ENCODE measurements around the gene HPSE2. TPM values are rescaled to one million over a fixed set of nuclear protein-coding genes. Genes with fewer than 3 reads are reported as not detected.

The HPSE2 gene
- total RNA-seq, 4 donors from 2014 or later, result 0.57 to 3.6 (median 1.5) TPM

GRCh38 chr10:99057936-99058690 is 177.5 kb downstream of the HPSE2 start:
- no peak overlapping the region for H3K4me3 ChIP-seq (ENCODE audit: low read depth, poor library complexity, severe bottlenecking)
- DNase-seq (ENCODE audit: low spot score in 2 of 2), result no peak
- intact Hi-C loops (cut with DNase I; ENCODE audit: low total_unique reads), result no loop called here
- TF ChIP-seq POLR2A (IDR thresholded peaks at IDR 0.05), result no peak
- TF ChIP-seq CTCF (IDR thresholded peaks at IDR 0.05), result no peak
- WGBS, 2 donors, result 37 to 45% methylated on average over 4 of the region's 4 CpGs

- no peak for DNase-seq (ENCODE audit: low spot score in 2 of 2)
- no peak overlapping the region for H3K4me3 ChIP-seq (ENCODE audit: low read depth, poor library complexity, severe bottlenecking)
- intact Hi-C loops (cut with DNase I; ENCODE audit: low total_unique reads), result no loop called here
Measured at GRCh38 chr10:99045671-99046070, 190.0 kb downstream of the HPSE2 start.

GRCh38 chr10:99042051-99042771 is 193.4 kb downstream of the HPSE2 start:
- TF ChIP-seq CTCF (IDR thresholded peaks at IDR 0.05) (no peak), POLR2A (IDR thresholded peaks at IDR 0.05) (no peak)
- 75 to 77% methylated on average over 9 to 10 of the region's 10 CpGs for WGBS, 2 donors
- no peak overlapping the region for H3K4me3 ChIP-seq (ENCODE audit: low read depth, poor library complexity, severe bottlenecking)
- no peak for DNase-seq (ENCODE audit: low spot score in 2 of 2)
- intact Hi-C loops (cut with DNase I; ENCODE audit: low total_unique reads), result no loop called here

More at GRCh38 chr10:99045671-99046070, 190.0 kb downstream of the HPSE2 start:
- TF ChIP-seq POLR2A (IDR thresholded peaks at IDR 0.05), result no peak
- no peak for TF ChIP-seq CTCF (IDR thresholded peaks at IDR 0.05)

GRCh38 chr10:99041468-99041867 is 194.2 kb downstream of the HPSE2 start:
- TF ChIP-seq POLR2A (IDR thresholded peaks at IDR 0.05) (no peak), CTCF (IDR thresholded peaks at IDR 0.05) (no peak)
- 89 to 94% methylated on average over 4 of the region's 4 CpGs for WGBS, 2 donors
- intact Hi-C loops (cut with DNase I; ENCODE audit: low total_unique reads), result no loop called here
- DNase-seq (ENCODE audit: low spot score in 2 of 2), result no peak
- no peak overlapping the region for H3K4me3 ChIP-seq (ENCODE audit: low read depth, poor library complexity, severe bottlenecking)

- 93 to 95% methylated on average over 9 of the region's 9 CpGs for WGBS, 2 donors
- TF ChIP-seq CTCF (IDR thresholded peaks at IDR 0.05), result no peak
- TF ChIP-seq POLR2A (IDR thresholded peaks at IDR 0.05), result no peak
- no peak overlapping the region for H3K4me3 ChIP-seq (ENCODE audit: low read depth, poor library complexity, severe bottlenecking)
- intact Hi-C loops (cut with DNase I; ENCODE audit: low total_unique reads), result no loop called here
- no peak for DNase-seq (ENCODE audit: low spot score in 2 of 2)
Measured at GRCh38 chr10:99013885-99014284, 221.8 kb downstream of the HPSE2 start.
